SK-N-SH treated with all-trans-retinoic acid at 6 μM for 48 hours (cell line): ENCODE data around the gene HOXC13.

ENCODE experiments used
- ARNTL ChIP-seq: fragments of 450-650 bp; formaldehyde crosslinking; IDR thresholded peaks from 2 replicates; pipeline ENCODE4 v1.5.0; 2020; ENCODE audit warnings: low read depth, mild to moderate bottlenecking, moderate library complexity, borderline replicate concordance
- BACH2 ChIP-seq: fragments of 250-450 bp; sonication (Bioruptor Pico); IDR thresholded peaks from 2 replicates; pipeline ENCODE4 v1.9.0; 2021; ENCODE audit warnings: mild to moderate bottlenecking, borderline replicate concordance
- RARB ChIP-seq: fragments of 250-450 bp; sonication (Bioruptor Pico); IDR thresholded peaks from 2 replicates; pipeline ENCODE4 v1.8.0; 2021; ENCODE audit warnings: mild to moderate bottlenecking, moderate library complexity
- ZC3H10 ChIP-seq: fragments of 250-450 bp; sonication (Bioruptor Pico); IDR thresholded peaks from 2 replicates; pipeline ENCODE4 v1.5.1; 2021; ENCODE audit warnings: mild to moderate bottlenecking, moderate library complexity
- ZFP30 ChIP-seq: fragments of 450-650 bp; formaldehyde crosslinking; IDR thresholded peaks from 2 replicates; pipeline ENCODE4 v1.5.0; 2022; ENCODE audit warnings: mild to moderate bottlenecking, moderate library complexity
- ZNF565 ChIP-seq: fragments of 450-650 bp; formaldehyde crosslinking; conservative IDR thresholded peaks from 2 replicates; pipeline ENCODE4 v1.5.0; 2020; ENCODE audit warnings: low read depth, mild to moderate bottlenecking, moderate library complexity
- TF ChIP-seq, protein P1 (sequence below): fragments of 250-450 bp; sonication (Bioruptor Pico); IDR thresholded peaks from 2 replicates; pipeline ENCODE4 v1.8.0; 2020; ENCODE audit warnings: mild to moderate bottlenecking, moderate library complexity, borderline replicate concordance
- TF ChIP-seq, protein P2 (sequence below): fragments of 250-450 bp; sonication (Bioruptor Pico); IDR thresholded peaks from 2 replicates; pipeline ENCODE4 v1.5.1; 2020; ENCODE audit warnings: low read depth, mild to moderate bottlenecking, moderate library complexity

- TF ChIP-seq ZNF565 (CRISPR knock-in tag), result no peak
- TF ChIP-seq ARNTL, result no peak
- no peak for TF ChIP-seq ZC3H10 (CRISPR knock-in tag)
- TF ChIP-seq, protein P1, sequence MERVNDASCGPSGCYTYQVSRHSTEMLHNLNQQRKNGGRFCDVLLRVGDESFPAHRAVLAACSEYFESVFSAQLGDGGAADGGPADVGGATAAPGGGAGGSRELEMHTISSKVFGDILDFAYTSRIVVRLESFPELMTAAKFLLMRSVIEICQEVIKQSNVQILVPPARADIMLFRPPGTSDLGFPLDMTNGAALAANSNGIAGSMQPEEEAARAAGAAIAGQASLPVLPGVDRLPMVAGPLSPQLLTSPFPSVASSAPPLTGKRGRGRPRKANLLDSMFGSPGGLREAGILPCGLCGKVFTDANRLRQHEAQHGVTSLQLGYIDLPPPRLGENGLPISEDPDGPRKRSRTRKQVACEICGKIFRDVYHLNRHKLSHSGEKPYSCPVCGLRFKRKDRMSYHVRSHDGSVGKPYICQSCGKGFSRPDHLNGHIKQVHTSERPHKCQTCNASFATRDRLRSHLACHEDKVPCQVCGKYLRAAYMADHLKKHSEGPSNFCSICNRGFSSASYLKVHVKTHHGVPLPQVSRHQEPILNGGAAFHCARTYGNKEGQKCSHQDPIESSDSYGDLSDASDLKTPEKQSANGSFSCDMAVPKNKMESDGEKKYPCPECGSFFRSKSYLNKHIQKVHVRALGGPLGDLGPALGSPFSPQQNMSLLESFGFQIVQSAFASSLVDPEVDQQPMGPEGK (CRISPR knock-in tag), result no peak
- no peak for TF ChIP-seq BACH2 (CRISPR knock-in tag)
- no peak for TF ChIP-seq ZFP30 (CRISPR knock-in tag)
- TF ChIP-seq, protein P2, sequence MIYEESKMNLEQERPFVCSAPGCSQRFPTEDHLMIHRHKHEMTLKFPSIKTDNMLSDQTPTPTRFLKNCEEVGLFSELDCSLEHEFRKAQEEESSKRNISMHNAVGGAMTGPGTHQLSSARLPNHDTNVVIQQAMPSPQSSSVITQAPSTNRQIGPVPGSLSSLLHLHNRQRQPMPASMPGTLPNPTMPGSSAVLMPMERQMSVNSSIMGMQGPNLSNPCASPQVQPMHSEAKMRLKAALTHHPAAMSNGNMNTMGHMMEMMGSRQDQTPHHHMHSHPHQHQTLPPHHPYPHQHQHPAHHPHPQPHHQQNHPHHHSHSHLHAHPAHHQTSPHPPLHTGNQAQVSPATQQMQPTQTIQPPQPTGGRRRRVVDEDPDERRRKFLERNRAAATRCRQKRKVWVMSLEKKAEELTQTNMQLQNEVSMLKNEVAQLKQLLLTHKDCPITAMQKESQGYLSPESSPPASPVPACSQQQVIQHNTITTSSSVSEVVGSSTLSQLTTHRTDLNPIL (CRISPR knock-in tag), result no peak
- no peak for TF ChIP-seq RARB (CRISPR knock-in tag)
Measured at GRCh38 chr12:53959314-53959713, 20.7 kb downstream of the HOXC13 start.
